AG04450 (cell line): ENCODE data around the gene POLE4. TPM values are rescaled to one million over a fixed set of nuclear protein-coding genes. Genes with fewer than 3 reads are reported as not detected.

ENCODE experiments used
- CTCF ChIA-PET: fragments of 300-600, 350-600 bp; formaldehyde crosslinking; extraction: SDS; loops from one replicate; lab custom pipeline; 2022; ENCODE audit warnings: antibody characterized with exemption, inconsistent platforms; lab: Charles Lee
- POLR2A ChIA-PET: fragments of 350-600 bp; formaldehyde crosslinking; extraction: SDS; loops from one replicate; lab custom pipeline; 2021; ENCODE audit warnings: antibody characterized with exemption, inconsistent platforms; lab: Yijun Ruan, JAX
- DNase-seq: peaks from one replicate; pipeline ENCODE4 v3.0.0-alpha.2; 2011; ENCODE audit warnings: low read depth, low spot score
- H3K27ac ChIP-seq: one replicate; pipeline ENCODE4 v1.5.1; 2012; ENCODE audit warnings: low read depth, low read length, control low read depth
- H3K27me3 ChIP-seq: one replicate; pipeline ENCODE4 v1.6.0; 2012; ENCODE audit warnings: low read length; ENCODE audit not compliant: control insufficient read depth, insufficient read depth
- H3K4me3 ChIP-seq: 2 replicates; pipeline ENCODE4 v1.5.1; 2011; ENCODE audit warnings: mild to moderate bottlenecking, low read depth, low read length, control low read depth
- H3K9me3 ChIP-seq: 2 replicates; pipeline ENCODE4 v1.5.1; 2012; ENCODE audit warnings: low read length; ENCODE audit not compliant: control insufficient read depth, insufficient read depth
- CTCF ChIP-seq: IDR thresholded peaks from 2 replicates; pipeline ENCODE4 v1.5.1; 2011; ENCODE audit warnings: low read depth, low read length, control low read depth, inconsistent platforms
- polyA plus RNA-seq: library from polyadenylated mRNA; depleted of rRNA; stranded (reverse); fragments of >200 nt; gene quantifications from 2 replicates; pipeline ENCODE4 v1.2.3, GENCODE V29; 2011

POLE4 gene
- polyA plus RNA-seq, 1 experiment, result 50.2 TPM

GRCh38 chr2:74938264-74938663 is 20.2 kb upstream of the POLE4 start:
- POLR2A ChIA-PET, result no interaction called here
- Histone ChIP-seq H3K27me3 (peaks cover 3% of the 10 kb centered on the region), H3K4me3 (no peak overlapping the region), H3K9me3 (no peaks in the 10 kb centered on the region), H3K27ac (no peak overlapping the region)
- DNase-seq, result no peak
- CTCF ChIA-PET, result interaction anchor here (0.6 kb wide), 1 partner anchor 63 kb away, joined by 5 read pairs; no protein-coding TSS in a partner anchor
- TF ChIP-seq CTCF, result no peak

- Histone ChIP-seq H3K9me3 (no peaks in the 10 kb centered on the region), H3K27me3 (peaks cover 3% of the 10 kb centered on the region)
- no peak for TF ChIP-seq CTCF
Measured at GRCh38 chr2:74939919-74940812, 18.3 kb upstream of the POLE4 start.

GRCh38 chr2:74941284-74941683 is 17.2 kb upstream of the POLE4 start:
- ChIA-PET CTCF (no interaction called here), POLR2A (no interaction called here)
- H3K27ac ChIP-seq, result no peak overlapping the region
- TF ChIP-seq CTCF, result no peak
- no peaks in the 10 kb centered on the region for H3K9me3 ChIP-seq
- peaks cover 1% of the 10 kb centered on the region for H3K27me3 ChIP-seq
- H3K4me3 ChIP-seq, result no peak overlapping the region
- DNase-seq, result no peak

More at GRCh38 chr2:74939919-74940812, 18.3 kb upstream of the POLE4 start:
- ChIA-PET CTCF (no interaction called here), POLR2A (no interaction called here)
- no peak for DNase-seq
- H3K4me3 ChIP-seq, result no peak overlapping the region
- H3K27ac ChIP-seq, result no peak overlapping the region

- Histone ChIP-seq H3K27ac (no peak overlapping the region), H3K9me3 (no peaks in the 10 kb centered on the region), H3K4me3 (no peak overlapping the region), H3K27me3 (no peaks in the 10 kb centered on the region)
- ChIA-PET CTCF (interaction anchor here (1.3 kb wide), 1 partner anchor 66 kb away, joined by 3 read pairs; no protein-coding TSS in a partner anchor), POLR2A (no interaction called here)
- no peak for TF ChIP-seq CTCF
- no peak for DNase-seq
Measured at GRCh38 chr2:74942263-74942662, 16.2 kb upstream of the POLE4 start.
